Sciatic nerve (tissue), 2 donors: ENCODE data around the gene SIRT6. TPM values are rescaled to one million over a fixed set of nuclear protein-coding genes. Genes with fewer than 3 reads are reported as not detected.
"Not testable (repeated sequence)": the region's sequence is repeated elsewhere in the genome, so short reads cannot be mapped to it uniquely, and the experiment has no call there.

Source experiments
- ATAC-seq: fragments of 200-7000 bp; cut with Tn5 transposase; one replicate; pipeline ENCODE4 v1.9.1; 2020; ENCODE audit warnings: mild to moderate bottlenecking, moderate library complexity
- DNase-seq: peaks from one replicate; pipeline ENCODE4 v3.0.0-alpha.2; 2020; ENCODE audit warnings: low spot score
- intact Hi-C: fragments of 100-400 bp; cut with DNase I; formaldehyde crosslinking; loops from one replicate; pipeline ENCODE4 v1.14.2; 2022
- total RNA-seq: library from RNA; stranded (reverse); fragmentation: NEBNext Ultra II Directional; extraction: Animal tissue kit (Norgen Biotek cat#: 25700); gene quantifications from one replicate; pipeline ENCODE4 v1.2.1, GENCODE V29; 2021
- donor health status: DM: no; HTN: no; CAD: no.
- donor health status: DM: no; HTN: no; CAD: no.

SIRT6 gene
- total RNA-seq = 19.0 TPM

DNA sequence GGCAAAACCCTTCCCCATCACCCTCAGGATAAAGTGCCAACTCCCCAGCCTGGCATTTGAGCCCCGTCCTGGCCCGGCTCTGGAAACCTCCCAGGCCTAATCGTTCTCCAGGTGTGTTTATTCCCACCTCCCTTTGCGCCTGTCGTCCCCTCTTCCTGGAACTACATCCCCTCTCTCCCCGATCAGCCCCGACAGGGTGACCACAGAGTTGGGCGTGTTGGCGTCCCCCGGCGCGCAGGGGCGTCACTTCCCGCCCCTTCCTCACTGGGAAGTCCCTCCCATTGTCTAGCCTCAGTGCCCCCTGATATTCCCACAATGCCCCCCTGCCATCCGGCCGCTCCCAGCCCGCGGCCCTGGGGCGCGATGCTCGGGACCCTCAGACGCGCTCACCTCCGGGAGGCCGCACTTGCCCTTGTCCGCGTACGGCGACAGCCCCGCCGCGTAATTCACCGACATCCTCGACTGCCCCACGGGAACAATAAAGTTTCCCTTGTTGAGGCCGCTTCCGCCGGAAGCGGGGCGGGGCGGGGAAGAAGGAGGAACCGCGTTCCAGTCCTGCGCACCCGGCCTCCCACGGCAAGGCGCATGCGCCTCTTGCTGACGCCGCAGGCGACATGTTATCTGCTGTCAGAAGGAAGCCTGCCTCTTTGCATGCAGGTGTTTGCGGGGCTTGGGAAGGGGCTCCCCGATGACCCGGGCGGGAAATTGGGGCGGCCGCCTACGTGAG lies at the start of gene SIRT6, which contains the start of gene ANKRD24:
SIRT6 (minus strand) TSS at position 480 of the 727 bp plus-strand sequence; CDS start at position 456, 24 bp downstream.
ANKRD24 (plus strand) TSS at position 606 of the 727 bp plus-strand sequence. CDS start 3,737 bp downstream, outside the sequence.
- ATAC-seq (peak; percentile 98), DNase-seq (peak; percentile 97)
- intact Hi-C loops = no loop called here

DNA sequence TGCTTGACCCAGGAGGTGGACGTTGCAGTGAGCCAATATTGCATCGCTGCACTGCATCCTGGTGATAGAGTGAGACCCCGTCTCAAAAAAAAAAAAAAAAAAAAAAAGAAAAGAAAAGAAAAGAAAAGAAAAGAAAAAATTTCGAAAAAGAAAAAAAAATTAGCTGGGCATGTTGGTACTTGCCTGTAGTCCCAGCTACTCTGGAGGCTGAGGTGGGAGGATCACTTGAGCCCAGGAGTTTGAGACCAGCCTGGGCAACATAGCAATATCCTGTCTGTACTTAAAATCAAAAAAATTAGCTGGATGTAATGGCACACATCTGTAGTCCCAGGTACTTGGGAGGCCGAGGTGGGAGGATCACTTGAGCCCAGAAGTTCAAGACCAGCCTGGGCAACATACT lies 49.8 kb upstream of the SIRT6 start:
- ATAC-seq, DNase-seq: not testable (repeated sequence)
- intact Hi-C loops = loop anchor here (5.0 kb wide), 1 partner anchor 1485 kb away; no protein-coding TSS in a partner anchor

DNA sequence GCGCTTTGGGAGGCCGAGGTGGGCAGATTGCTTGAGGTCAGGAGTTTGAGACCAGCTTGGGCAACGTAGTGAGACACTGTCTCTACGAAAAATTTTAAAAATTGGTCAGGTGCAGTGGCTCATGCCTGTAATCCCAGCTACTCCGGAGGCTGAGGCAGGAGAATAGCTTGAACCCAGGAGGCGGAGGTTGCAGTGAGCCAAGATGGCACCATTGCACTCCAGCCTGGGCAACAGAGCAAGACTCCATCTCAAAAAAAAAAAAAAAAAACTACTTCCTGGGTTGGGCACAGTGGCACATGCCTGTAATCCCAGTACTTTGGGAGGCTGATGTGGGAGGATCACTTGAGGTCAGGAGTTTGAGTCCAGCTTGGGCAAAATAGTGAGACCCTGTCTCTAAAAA lies 49.2 kb upstream of the SIRT6 start:
- not testable (repeated sequence) for ATAC-seq, DNase-seq
- intact Hi-C loops = loop anchor here (5.0 kb wide), 1 partner anchor 1484 kb away; no protein-coding TSS in a partner anchor

DNA sequence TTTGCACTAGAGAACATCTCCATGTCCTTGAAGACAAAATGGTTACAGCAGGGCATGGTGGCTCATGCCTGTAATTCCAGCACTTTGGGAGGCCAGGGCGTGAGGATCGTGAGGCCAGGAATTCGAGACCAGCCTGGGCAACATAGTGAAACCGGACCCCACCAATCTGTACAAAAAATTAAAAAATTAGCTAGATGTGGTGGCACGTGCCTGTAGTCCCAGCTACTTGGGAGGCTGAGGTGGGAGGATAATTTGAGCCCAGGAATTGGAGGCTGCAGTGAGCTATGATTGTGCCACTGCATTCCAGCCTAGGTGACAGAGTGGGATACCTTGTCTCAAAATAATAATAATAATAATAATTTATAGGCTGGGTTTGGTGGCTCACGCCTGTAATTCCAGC lies 47.9 kb upstream of the SIRT6 start:
- ATAC-seq, DNase-seq: not testable (repeated sequence)
- intact Hi-C loops = loop anchor here (5.0 kb wide), 1 partner anchor 1483 kb away; no protein-coding TSS in a partner anchor

DNA sequence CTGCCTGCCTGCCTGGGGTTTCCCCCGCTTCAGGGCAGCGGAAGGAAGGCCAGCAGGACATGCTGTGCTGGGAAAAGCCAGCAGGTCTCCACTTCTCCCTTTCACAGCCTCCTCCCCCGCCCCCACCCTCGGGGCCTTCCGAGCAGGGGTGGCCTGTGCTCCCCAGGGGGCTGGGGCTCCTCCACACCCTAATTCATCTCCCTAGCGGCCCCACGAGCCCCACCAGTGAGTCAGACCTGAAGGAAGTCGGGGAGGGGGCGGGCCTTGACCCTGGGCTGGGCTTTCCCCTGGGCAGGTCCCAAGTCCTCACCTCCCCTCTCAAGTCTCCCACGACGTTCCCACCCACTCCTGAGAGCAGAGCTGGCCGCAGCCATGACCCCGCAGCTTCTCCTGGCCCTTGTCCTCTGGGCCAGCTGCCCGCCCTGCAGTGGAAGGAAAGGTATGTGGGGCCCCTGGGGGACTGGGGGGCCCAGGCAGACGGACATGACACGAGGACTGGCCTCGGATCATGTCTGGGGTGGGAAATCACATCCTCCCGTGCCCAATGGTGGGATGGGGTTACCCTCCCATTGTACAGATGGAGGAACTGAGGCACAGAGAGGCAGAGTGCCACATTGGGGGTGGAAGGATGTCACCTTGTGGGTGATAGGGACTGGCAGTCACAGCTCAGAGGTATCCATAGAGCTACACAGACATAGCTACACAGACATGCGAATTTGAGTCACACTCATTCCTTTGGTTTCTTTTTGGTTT lies 47.0 kb upstream of the SIRT6 start, which contains the start of gene EBI3:
EBI3 (plus strand) TSS at position 345 of the 753 bp plus-strand sequence; CDS start at position 373, 28 bp downstream.
- ATAC-seq = peak; percentile 74
- no peak for DNase-seq
- intact Hi-C loops = no loop called here

DNA sequence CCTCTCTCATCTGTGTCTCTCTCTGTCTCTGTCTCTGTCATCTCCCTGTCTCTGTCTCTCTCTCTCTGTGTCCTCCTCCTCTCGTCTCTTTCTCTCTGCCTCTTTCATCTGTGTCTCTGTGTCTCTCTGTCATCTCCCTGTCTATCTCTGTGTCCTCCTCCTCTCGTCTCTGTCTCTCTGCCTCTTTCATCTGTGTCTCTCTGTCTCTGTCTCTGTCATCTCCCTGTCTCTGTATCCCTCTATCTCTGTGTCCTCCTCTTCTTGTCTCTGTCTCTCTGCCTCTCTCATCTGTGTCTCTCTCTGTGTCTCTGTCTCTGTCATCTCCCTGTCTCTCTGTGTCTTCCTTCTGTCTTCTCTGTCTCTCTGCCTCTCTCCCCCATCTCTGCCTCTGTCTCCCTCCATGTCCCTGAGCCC lies 46.4 kb upstream of the SIRT6 start:
- no peak for DNase-seq
- intact Hi-C loops = no loop called here
- ATAC-seq = no peak

DNA sequence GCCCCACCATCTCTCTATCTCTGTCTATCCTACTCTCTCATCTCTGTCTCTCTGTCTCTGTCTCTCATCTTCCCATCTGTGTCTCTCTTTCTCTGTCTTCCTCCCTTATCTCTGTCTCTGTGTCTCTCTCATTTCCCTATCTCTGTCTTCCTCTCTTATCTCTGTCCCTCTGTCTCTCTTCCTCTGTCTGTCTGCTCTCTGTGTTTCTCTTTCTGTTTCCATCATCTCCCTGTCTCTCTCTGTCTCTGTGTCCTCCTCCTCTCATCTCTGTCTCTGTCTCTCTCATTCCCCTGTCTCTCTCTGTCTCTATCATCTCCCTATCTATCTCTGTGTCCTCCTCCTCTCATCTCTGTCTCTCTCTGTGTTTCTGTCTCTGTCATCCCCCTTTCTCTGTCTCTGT lies 45.4 kb upstream of the SIRT6 start:
- no peak for ATAC-seq
- intact Hi-C loops = no loop called here

DNA sequence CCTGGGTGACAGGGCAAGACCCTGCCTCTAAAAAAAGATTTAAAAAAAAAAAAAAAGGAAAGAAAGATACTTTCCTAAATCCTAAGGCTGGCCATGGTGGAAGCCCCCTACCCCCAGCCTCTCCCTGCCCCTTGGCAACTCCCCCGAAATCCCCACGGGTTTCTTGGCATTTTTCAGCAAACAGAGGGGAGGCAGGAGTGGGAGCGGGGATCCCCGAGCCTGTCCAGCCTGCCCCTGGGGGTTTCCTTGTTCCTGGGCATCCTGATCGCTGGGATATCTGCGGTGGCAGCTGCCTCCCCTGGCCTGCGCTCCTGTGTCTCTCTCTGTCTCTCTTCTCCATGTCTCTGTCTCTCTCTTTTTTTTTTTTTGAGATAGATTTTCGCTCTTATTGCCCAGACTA lies 43.5 kb upstream of the SIRT6 start:
- intact Hi-C loops = no loop called here
- DNase-seq (no peak), ATAC-seq (no peak)

More for the DNA sequence above, 45.4 kb upstream of the SIRT6 start:
- no peak for DNase-seq

DNA sequence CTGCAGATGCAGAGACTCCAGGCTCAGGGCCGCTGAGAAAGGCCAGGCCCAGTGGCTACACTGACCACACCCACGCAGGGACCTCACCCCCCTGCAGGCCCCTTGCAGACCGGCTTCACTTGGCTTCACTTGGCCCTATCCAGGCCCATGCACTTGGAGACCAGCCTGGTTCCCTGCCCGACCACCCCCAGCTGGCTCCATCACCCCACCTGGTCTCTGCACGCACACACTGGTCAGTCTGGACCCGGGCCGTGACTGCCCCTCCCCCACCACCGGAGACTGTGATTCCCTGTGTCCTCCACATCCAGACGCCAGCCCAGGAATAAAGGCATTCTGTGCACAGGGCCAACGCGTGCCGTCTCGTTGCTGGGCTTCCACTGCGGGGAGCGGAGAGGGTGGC lies 42.1 kb upstream of the SIRT6 start:
- intact Hi-C loops = no loop called here
- ATAC-seq = no peak
- DNase-seq = no peak

DNA sequence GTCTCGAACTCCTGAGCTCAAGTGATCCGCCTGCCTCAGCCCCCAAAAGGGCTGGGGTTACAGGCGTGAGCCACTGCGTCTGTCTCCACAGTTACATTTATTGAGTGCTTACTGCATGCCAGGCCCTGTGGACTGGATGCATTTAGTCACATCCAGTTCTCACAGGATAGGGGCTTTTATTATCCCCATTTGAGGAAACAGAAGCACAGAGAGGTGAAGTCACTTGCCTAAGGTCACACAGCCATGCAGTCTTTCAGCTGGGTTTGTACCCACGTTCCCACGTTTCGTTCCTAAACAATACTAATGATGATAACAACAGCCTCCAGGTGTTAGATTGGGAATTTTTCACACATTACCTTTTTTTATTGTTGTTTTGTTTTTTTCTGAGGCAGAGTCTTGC lies 37.8 kb upstream of the SIRT6 start:
- DNase-seq (no peak), ATAC-seq (no peak)

DNA sequence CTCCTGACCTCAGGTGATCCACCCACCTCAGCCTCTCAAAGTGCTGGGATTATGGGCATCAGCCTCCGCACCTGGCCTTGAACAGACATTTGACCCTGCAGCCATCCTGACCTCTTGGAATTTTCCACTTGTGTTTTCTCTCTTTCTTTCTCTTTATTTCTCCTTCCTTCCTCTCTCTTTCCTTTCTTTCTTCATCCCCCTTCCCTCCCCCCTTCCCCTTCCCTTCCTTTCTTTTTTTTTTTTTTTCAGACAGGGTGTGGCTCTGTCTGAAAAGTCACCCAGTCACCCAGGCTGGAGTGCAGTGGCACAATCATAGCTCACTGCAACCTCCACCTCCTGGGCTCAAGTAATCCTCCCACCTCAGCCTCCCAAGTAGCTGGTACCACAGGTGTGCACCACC lies 36.2 kb upstream of the SIRT6 start:
- ATAC-seq, intact Hi-C loops, DNase-seq: not testable (repeated sequence)

More for the DNA sequence above, 37.8 kb upstream of the SIRT6 start:
- intact Hi-C loops = no loop called here

DNA sequence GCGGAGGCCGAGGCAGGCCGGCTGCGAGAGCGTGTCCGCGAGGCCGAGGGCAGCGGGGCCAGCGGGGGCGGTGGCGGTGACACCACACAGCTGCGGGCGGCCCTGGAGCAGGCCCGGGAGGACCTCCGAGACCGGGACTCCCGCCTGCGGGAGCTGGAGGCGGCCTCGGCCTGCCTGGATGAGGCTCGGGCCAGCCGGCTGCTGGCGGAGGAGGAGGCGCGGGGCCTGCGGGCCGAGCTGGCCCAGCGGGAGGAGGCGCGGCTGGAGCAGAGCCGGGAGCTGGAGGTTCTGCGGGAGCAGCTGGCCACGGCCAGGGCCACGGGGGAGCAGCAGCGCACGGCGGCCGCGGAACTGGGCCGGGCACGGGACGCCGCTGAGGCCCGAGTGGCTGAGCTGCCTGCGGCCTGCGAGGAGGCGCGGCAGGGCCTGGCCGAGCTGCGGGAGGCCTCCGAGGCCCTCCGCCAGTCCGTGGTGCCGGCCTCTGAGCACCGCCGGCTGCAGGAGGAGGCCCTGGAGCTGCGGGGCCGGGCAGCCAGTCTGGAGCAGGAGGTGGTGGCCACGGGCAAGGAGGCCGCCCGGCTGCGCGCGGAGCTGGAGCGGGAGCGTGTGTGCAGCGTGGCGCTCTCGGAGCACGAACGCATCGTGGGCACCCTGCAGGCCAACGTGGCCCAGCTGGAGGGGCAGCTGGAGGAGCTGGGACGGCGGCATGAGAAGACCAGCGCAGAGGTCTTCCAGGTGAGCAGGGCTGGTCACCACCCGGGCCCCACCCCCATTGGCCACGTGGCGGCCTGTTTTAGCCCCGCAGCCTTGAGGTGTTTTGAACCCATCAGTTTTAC lies 35.3 kb upstream of the SIRT6 start:
- DNase-seq = no peak
- ATAC-seq = no peak

DNA sequence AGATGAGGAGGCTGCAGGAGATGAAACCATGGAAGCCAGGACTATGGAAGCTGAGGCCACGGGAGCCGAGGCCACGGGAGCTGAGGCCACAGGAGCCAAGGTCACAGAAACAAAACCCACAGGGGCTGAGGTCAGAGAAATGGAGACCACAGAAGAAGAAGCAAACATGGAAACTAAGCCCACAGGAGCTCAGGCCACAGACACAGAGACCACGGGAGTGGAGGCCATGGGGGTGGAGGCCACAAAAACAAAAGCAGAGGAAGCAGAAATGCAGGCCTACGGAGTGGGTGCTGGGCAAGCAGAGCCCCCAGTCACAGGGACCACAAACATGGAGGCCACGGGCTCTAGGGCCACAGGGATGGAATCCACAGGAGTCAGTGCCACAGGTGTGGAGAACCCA lies 34.5 kb upstream of the SIRT6 start:
- intact Hi-C loops = no loop called here
- no peak for DNase-seq
- ATAC-seq = no peak

More for the DNA sequence above, 35.3 kb upstream of the SIRT6 start:
- intact Hi-C loops = no loop called here

DNA sequence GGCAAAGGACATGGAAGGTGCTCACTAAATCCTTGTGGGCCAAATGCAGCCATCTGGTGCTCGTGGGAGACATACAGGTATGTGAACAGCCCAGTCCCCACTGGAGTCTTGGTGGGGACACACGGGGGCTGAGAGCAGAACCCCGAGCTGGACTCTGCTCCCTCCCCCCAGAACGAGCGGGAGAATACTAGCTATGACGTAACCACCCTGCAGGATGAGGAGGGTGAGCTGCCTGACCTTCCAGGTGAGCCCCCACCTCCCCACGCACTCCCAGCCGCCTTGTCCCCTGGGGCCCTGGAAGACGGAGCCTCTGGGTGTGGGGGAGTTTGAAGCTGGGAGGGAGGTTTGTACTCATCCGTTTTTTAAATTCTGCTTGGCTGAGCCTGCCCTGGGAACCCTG lies 33.4 kb upstream of the SIRT6 start:
- ATAC-seq (no peak), DNase-seq (no peak)
- intact Hi-C loops = no loop called here

DNA sequence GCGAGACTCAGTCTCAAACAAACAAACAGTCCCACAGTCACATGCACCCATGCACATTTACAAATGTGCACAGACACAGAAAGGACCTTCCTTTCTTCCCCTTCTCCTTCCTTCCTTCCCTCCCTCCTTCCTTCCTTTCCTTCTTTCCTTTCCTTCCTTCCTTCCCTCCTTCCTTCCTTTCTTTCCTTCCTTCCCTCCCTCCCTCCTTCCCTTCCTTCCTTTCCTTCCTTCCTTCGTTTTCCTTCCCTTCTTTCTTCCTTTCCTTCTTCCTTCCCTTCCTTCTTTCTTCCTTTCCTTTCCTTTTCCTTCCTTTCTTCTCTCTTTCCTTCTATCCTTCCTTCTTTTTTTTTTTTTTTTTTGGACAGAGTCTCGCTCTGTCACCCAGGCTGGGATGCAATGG lies 30.8 kb upstream of the SIRT6 start:
- ATAC-seq (no peak), DNase-seq (no peak)
- intact Hi-C loops = no loop called here

DNA sequence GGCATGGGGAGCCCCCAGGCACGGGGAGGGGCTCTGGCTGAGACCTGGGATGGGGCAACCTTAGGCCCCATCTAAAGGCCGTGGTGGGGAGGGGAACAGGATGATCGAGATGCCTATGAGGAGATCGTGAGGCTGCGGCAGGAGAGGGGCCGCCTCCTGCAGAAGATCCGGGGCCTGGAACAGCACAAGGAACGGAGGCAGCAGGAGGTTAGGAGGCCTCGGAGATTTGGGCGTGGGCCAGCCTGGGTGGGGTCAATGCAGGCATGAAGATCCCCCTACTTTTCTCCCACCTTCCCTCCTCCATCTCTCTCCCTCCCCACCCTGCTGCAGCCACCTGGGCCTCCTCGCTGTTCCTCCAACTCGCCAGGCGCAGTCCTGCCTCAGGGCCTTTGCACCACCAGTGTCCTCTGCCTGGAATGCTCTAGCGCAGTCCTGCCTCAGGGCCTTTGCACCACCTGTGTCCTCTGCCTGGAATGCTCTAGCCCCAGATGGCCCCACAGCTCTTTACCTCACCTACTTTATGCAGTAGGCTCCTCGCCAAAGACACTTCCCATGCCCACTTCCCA lies 27.9 kb upstream of the SIRT6 start:
- intact Hi-C loops = no loop called here
- DNase-seq (no peak), ATAC-seq (no peak)

DNA sequence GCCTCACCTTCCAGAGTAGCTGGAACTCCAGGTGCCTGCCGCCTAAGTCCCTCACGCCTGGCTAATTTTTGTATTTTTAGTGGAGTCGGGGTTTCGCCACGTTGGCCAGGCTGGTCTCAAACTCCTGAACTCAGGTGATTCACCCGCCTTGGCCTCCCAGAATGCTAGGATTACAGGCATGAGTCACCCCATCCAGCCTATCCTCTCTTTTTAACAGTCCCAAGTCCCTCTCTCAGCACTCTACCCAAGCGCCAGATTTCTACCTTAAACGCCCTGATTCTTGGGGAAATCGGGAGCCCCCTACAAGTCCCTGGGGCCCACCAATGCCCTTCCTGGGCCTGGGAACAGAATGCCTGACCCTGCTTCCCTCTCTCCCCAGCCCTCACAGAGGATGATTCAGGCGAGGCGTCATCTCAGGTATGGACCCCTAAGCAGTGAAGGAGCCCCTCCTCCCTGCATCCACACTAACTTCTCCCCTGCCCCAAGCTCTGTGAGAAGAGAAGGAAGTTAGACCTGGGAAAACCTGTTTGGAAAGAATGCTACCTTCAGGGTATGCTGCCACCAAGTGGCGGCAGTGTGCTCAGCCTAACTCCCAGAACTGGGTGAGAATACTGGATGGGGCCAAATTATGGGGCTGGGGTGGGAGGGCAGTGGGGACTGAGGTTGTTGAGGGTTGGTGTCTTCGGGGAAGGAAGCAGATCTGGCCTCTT lies 26.2 kb upstream of the SIRT6 start:
- intact Hi-C loops = loop anchor here (10.0 kb wide), 1 partner anchor 224 kb away; the partner anchor contains the start of gene EEF2
- no peak for ATAC-seq
- no peak for DNase-seq
